Colonic mucosa (tissue), 4 donors: ENCODE results near the gene NTM. TPM values are rescaled to one million over a fixed set of nuclear protein-coding genes. Genes with fewer than 3 reads are reported as not detected.

Source experiments
- DNase-seq: peaks from one replicate; pipeline ENCODE4 v3.0.0-alpha.2; 2020
- H3K27ac ChIP-seq: fragments of 200-600 bp; one replicate; pipeline ENCODE4 v1.8.0; 2021
- H3K27me3 ChIP-seq: fragments of 200-600 bp; one replicate; pipeline ENCODE4 v1.8.0; 2021
- H3K36me3 ChIP-seq: fragments of 200-600 bp; one replicate; pipeline ENCODE4 v1.8.0; 2021
- H3K4me1 ChIP-seq: fragments of 200-600 bp; one replicate; pipeline ENCODE4 v1.8.0; 2021; ENCODE audit warnings: mild to moderate bottlenecking
- H3K4me3 ChIP-seq: fragments of 200-600 bp; one replicate; pipeline ENCODE4 v1.8.0; 2021
- H3K9ac ChIP-seq, 2 donors: one replicate each; pipeline ENCODE4 v1.7.0; 2013; ENCODE audit warnings: control low read depth in 2 of 2, low read depth in 2 of 2, low read length in 2 of 2
- H3K9me3 ChIP-seq: fragments of 200-600 bp; one replicate; pipeline ENCODE4 v1.8.0; 2021
- intact Hi-C: fragments of 100-400 bp; cut with DNase I; formaldehyde crosslinking; loops from one replicate; pipeline ENCODE4 v1.14.1; 2022
- total RNA-seq, 2 donors: library from RNA; stranded (reverse); fragmentation: NEBNext Ultra II Directional in 1 of 2; extraction: Animal tissue kit (Norgen Biotek cat#: 25700) in 1 of 2; gene quantifications; one replicate each; pipeline ENCODE4 v1.2.1, GENCODE V29; 2021
- TF ChIP-seq, protein P1 (sequence below): fragments of 200-600 bp; IDR thresholded peaks from one replicate; pipeline ENCODE4 v1.8.0; 2022; ENCODE audit warnings: antibody characterized with exemption, mild to moderate bottlenecking
- donor health status: healthy.
- donor health status: DM: no; HTN: no; CAD: no.
- donor health status: DM: no; HTN: no; CAD: no.

The NTM gene
- total RNA-seq, 2 donors from 2014 or later = 1.6 to 2.8 TPM

DNA sequence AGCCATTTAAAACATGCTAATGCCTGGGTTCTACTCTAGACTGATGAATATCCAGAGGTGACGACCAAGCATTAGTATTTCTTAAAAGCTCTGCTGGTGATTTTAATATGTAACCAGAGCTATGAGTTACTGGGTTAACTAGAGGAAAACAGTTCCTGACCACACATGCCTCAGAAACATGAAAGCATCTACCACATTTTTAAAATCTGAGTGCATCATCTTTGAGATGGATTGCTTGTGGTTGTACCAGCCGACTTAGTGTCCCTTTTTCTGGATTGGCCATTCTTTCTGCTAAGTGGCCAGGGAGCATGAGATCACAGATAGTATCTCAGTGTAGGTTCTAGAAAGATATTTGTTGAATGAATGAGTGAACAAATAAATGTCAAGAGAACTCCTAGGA, 152.4 kb downstream of the NTM start:
- no peak for DNase-seq
- Histone ChIP-seq H3K36me3 (no peaks in the 10 kb centered on the region), H3K27ac (no peak overlapping the region), H3K4me3 (no peak overlapping the region), H3K27me3 (no peaks in the 10 kb centered on the region), H3K9ac (no peak overlapping the region), H3K9me3 (no peaks in the 10 kb centered on the region), H3K4me1 (no peaks in the 10 kb centered on the region)
- intact Hi-C loops = no loop called here
- TF ChIP-seq, protein P1, sequence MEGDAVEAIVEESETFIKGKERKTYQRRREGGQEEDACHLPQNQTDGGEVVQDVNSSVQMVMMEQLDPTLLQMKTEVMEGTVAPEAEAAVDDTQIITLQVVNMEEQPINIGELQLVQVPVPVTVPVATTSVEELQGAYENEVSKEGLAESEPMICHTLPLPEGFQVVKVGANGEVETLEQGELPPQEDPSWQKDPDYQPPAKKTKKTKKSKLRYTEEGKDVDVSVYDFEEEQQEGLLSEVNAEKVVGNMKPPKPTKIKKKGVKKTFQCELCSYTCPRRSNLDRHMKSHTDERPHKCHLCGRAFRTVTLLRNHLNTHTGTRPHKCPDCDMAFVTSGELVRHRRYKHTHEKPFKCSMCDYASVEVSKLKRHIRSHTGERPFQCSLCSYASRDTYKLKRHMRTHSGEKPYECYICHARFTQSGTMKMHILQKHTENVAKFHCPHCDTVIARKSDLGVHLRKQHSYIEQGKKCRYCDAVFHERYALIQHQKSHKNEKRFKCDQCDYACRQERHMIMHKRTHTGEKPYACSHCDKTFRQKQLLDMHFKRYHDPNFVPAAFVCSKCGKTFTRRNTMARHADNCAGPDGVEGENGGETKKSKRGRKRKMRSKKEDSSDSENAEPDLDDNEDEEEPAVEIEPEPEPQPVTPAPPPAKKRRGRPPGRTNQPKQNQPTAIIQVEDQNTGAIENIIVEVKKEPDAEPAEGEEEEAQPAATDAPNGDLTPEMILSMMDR = no peak

DNA sequence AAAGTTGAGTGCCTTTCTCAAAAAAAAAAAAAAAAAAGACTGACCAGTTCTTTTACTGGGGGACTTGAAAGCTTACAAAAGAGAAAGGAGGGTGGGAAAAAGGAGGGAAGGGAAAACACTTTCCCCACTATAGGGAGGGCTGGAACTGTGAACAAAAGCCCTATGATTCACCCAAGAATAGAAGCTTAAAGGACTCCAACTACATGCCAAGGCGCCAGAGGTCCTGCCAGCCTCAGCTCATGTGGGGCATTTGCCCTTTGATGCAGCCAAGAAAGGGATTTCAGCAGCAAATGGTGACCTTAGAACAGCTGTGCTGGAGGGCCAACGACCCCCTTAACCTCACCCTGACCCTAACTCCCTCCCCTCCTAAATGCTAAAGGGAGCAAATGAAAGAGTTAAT, 160.0 kb downstream of the NTM start:
- Histone ChIP-seq H3K4me1 (no peaks in the 10 kb centered on the region), H3K9ac (no peak overlapping the region), H3K9me3 (no peaks in the 10 kb centered on the region), H3K4me3 (no peak overlapping the region), H3K27ac (no peak overlapping the region), H3K36me3 (no peaks in the 10 kb centered on the region), H3K27me3 (no peaks in the 10 kb centered on the region)
- TF ChIP-seq, protein P1 = no peak
- DNase-seq = no peak
- intact Hi-C loops = no loop called here

DNA sequence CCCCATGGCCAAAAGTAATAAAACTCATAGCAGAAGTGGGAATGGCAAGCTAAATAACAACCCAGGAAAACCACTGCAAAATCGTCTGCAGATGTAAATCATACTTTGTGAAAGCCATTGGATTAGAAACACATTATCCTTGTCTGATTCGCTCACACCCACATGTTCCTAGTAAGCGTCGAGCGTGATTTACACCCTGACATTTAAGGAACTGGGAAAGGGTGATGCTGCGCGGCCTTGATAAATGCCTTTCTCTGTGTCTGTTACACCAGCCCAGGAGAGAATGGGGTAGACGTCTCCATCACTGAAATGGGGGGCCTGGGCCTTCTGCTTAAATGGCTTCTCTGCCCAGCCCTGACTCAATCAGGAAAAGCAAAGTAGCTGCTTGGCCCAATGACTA, 162.7 kb downstream of the NTM start:
- H3K4me1 ChIP-seq = no peaks in the 10 kb centered on the region
- TF ChIP-seq, protein P1 = no peak
- H3K27me3 ChIP-seq = no peaks in the 10 kb centered on the region
- no peaks in the 10 kb centered on the region for H3K9me3 ChIP-seq
- DNase-seq = no peak
- intact Hi-C loops = no loop called here
- H3K27ac ChIP-seq = no peak overlapping the region
- H3K9ac ChIP-seq = no peak overlapping the region
- H3K36me3 ChIP-seq = no peaks in the 10 kb centered on the region
- H3K4me3 ChIP-seq = no peak overlapping the region

DNA sequence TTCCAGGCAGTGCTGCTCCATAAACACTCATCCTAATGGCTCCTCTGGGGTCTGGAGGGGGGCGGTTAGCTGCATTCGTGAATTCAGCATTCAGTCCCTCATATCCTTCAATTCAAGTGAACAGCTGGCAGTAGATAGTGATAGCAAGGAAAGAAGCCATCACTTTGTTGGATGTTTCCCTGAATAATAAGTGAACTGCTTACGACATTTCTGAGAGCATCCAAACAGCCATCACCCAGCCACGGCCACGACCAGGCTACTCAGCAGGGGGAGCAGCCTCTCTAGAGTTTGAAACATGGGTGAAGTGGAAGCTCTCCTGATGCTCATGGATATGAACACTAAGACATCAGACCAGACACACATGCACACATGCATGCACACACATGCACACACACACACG, 163.6 kb downstream of the NTM start:
- TF ChIP-seq, protein P1 = no peak
- Histone ChIP-seq H3K9ac (no peak overlapping the region), H3K27ac (no peak overlapping the region), H3K4me3 (no peak overlapping the region), H3K27me3 (no peaks in the 10 kb centered on the region), H3K36me3 (no peaks in the 10 kb centered on the region), H3K9me3 (no peaks in the 10 kb centered on the region), H3K4me1 (no peaks in the 10 kb centered on the region)
- DNase-seq = no peak
- intact Hi-C loops = no loop called here

DNA sequence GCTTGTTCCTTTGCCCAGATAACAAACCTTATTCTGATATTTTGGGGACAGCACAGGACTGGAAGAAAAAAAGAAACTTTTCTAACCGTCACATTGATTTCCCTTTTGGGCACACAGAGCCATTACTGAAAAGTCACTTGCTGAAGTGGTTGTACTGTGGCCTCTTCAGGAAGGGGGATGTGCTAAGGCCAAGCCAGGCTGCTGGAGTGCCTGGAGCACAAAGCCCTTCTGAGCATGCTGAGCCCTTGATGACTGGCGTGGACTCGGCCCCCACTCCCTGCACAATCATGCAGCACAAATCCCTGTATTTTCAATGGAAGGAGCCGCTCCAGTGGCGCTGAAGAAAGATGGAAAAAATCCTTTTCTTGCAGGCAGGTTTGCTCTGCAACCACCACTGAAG, 164.2 kb downstream of the NTM start:
- TF ChIP-seq, protein P1 = no peak
- Histone ChIP-seq H3K4me1 (no peaks in the 10 kb centered on the region), H3K9me3 (no peaks in the 10 kb centered on the region), H3K9ac (no peak overlapping the region), H3K27ac (no peak overlapping the region), H3K27me3 (no peaks in the 10 kb centered on the region), H3K36me3 (no peaks in the 10 kb centered on the region), H3K4me3 (no peak overlapping the region)
- intact Hi-C loops = no loop called here
- DNase-seq = no peak

DNA sequence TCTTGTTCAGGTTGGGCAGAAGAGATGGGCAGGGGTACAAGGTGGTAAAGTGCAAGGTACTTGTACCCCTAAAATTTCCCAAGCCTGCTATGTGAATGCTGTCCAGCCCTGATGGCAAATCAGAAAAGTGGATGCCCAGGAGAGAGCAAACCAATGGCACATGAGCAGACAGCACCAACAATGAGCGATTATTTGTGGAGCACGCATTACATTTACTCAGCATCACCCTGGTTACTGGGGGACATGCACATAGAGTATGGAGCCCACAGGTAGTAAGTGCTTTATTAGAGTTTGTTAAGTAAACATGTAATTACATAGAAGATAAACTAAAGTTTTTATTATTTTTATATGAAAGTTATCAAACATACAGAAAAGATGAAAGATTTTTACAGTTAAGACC, 165.7 kb downstream of the NTM start:
- Histone ChIP-seq H3K9ac (no peak overlapping the region), H3K27me3 (no peaks in the 10 kb centered on the region), H3K27ac (no peak overlapping the region), H3K36me3 (no peaks in the 10 kb centered on the region), H3K4me3 (no peak overlapping the region), H3K4me1 (no peaks in the 10 kb centered on the region), H3K9me3 (no peaks in the 10 kb centered on the region)
- DNase-seq = no peak
- intact Hi-C loops = no loop called here
- TF ChIP-seq, protein P1 = no peak
